T-helper 1 cell (primary cell): ENCODE data around the gene PRKN.

Experiments used
- DNase-seq, 5 donors: peaks; one replicate each; pipeline ENCODE4 v3.0.0-alpha.2; 2012 to 2020

PRKN gene

GRCh38 chr6:162019349-162019748 lies 708.2 kb downstream of the PRKN start:
- no peak for DNase-seq

- DNase-seq, result no peak
These were observed 710.0 kb downstream of the PRKN start for GRCh38 chr6:162017536-162017935.

GRCh38 chr6:162014069-162014811 lies 713.3 kb downstream of the PRKN start:
- DNase-seq, result no peak

DNA sequence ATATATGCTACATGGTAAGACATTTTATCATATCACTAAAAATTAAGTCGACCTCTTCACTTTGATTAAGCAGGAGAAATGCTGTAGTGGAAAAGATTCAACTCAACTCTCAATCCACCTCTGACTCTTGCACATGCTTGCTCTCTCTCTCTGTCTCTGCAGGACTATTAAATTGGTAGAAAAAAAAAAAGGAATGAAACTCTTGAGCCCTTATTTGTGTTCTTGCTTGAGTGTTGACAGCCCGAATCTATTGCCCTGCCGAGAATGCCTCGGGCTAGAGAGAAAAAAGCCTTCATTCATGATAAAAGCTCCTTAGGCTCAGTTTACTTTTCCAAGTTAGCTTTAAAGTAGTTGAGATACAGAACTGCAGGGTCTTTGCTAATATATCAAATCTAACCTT lies 722.2 kb downstream of the PRKN start:
- DNase-seq, result no peak

GRCh38 chr6:161996783-161997182 lies 730.8 kb downstream of the PRKN start:
- no peak for DNase-seq

DNA sequence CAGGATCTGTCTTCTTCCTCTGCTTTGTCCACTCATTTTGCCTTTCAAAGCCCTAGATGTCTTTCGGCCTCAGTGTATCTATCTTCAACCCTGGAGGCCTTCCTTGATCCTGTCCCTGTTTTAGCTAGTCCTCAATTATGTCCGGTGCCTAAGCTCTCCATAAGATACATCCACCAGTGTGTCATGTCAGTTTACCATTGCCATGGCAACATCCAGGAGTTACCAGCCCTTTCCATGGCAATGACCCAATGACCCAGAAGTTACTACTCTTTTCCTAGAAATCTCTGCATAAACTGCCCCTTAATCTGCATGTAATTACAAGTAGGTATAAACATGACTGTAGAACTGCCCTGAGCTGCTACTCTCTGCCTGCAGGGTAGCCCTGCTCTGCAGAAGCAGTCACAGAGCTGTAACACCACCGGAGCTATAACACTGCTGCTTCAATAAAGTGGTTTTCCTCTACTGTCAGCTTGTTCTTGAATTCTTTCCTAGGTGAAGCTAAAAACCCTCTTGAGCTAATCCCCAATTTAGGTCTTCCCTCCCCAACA lies 741.6 kb downstream of the PRKN start:
- no peak for DNase-seq

GRCh38 chr6:161984713-161985112 lies 742.9 kb downstream of the PRKN start:
- no peak for DNase-seq

DNA sequence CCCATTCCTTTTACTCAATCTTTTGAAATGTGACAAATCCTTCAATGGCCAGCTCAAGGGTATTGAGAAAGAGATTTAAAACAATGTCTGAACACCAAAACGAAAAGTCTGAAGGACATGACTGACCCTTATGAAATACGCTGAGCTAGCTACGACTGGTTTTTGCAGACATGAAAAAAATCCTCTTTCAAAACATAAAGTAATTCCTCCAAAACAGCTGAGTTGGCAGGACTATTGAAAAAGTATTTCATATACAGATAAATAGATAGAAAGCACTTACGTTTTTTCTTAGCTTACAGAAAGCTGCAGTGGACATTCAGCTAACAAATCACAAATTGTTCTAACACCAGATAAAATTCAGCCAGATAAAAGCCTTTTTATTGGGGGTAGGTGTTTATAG lies 751.0 kb downstream of the PRKN start:
- DNase-seq, result no peak

- DNase-seq, result no peak
These were observed 754.5 kb downstream of the PRKN start for GRCh38 chr6:161973064-161973463.

GRCh38 chr6:161971043-161971442 lies 756.5 kb downstream of the PRKN start:
- DNase-seq, result no peak

DNA sequence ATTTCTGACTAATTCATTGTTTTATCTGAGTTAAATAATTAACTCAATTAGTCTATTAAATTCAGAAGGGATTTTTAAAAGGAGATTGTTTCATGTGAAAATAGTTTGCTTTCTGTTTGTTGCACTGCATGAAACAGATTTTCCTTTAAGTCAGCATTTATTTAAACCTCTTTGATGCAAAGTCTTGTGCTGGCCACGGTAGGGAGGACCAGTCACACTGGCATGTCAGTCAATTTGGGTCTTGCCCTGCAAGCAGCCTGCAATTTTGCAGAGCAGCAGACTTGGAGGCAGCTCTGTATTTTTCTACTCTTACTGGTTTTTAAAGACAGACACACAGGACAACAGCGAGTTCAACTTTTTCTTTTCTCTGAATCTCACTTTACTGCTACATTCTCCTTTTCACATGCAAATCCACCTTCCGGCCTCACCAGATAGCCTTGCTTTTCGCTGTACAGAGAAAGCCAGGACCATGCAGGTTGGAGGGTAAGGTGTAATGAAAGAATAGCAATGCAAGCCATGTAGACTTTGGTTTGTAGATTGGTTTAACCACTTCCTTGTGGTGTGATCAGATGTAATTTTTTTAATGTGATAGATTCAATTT lies 763.8 kb downstream of the PRKN start:
- no peak for DNase-seq

GRCh38 chr6:161963181-161963580 lies 764.4 kb downstream of the PRKN start:
- no peak for DNase-seq

DNA sequence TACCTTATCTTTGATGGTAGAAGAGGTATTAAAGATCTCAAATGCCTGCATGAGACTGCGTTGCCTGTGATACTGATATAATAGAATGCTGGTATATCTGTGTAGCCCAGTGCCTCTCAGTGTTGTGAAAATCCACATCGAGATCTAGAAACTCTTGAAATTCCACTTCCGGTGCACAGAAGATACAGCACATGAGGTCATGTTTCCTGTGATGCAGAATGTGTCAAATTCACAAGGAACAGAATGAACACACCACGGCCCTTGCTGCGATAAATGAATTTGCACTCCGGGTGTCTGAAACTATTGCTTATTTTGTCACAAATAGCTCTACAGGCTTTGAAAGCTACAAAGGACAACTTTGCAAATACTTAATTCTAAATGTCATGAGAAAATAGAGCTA lies 765.8 kb downstream of the PRKN start:
- no peak for DNase-seq

GRCh38 chr6:161961046-161961445 lies 766.5 kb downstream of the PRKN start:
- DNase-seq, result no peak

DNA sequence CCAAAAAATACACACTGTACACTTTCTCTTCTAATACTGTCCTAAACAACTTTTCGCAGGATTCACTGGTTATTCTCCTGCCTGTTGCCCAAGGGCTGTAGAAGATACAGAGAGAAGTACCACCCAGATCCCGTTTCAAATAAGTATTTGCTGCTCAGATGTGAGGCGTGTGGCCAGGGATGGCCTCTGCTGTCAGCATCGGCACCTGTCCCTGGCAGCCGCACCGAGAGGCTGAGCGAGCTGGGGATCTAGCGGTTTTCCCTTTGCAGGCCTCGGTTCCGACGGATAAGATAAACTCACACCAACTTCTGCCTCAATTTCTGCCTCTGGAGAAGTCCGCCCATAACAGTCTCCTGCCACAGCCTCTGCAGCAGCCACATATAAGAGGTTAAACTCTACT lies 768.5 kb downstream of the PRKN start:
- DNase-seq, result no peak

- DNase-seq, result no peak
These were observed 771.5 kb downstream of the PRKN start for GRCh38 chr6:161956082-161956481.

DNA sequence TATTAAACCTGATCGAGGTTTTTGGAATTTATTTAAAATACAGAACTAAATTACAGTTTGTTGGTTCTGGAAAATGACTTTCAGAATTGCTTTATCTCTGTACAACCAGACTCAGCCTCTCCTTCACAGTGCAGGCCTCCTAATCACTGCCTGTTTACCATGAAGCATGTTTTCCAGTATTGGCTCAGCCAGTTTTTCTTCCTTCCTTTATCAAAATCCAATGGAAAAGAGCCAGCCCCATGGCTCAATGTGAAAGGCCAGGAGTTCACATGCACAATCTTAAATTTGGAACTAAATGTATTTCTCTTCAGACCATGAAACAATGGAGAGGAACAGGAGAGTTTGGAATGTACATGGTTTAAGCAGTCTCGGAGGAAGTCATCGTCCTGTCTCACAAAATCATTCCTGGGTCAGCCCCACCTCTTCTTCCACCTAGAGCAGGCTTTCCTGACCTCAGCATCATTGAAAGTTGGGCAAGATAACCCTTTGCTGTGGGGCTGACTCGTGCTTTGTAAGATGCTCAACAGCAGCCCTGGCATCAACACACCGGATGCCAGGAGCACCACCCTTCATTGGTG lies 772.8 kb downstream of the PRKN start:
- DNase-seq, result no peak

DNA sequence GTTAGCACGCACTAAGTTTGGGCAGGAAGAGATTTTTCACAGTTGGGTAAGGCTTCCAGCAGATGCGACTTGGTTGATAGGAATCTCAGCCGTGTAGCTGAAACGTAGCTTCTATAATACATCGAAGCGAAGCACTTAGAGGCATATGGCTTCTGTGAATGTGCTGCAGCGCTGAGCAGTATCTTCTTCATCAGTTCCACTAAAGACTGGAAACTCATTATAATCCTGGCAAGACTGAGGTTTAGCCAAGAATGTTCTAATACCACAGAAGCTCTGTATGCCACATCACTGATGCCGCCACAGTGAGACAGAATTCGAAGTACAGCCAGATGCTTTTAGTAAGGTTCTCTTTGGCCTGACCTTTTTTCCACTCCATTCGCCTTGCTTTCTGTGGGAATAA lies 773.5 kb downstream of the PRKN start:
- DNase-seq, result no peak

DNA sequence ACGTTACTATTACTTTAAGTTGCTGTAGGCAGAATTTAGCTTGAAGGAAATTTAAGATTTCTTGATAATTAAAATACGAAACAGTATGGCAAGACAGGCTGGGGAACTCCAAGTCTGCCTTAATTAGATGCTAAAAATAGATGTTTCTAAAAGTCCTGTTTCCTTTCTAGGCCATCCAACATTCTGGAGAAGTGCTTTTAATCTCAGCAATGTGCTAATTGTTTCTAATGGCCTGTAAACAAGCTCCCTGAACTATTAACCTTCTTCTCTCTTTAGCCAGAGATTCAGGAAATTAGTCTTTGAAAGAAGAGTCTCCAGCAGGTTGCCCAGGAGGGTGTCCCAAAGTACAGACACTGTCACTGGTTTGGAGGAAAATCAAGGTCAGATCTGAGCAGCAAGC lies 776.4 kb downstream of the PRKN start:
- no peak for DNase-seq

GRCh38 chr6:161949531-161949930 lies 778.0 kb downstream of the PRKN start:
- DNase-seq, result no peak

- DNase-seq, result no peak
These were observed 779.1 kb downstream of the PRKN start for GRCh38 chr6:161948462-161948861.

GRCh38 chr6:161947371-161947770 lies 780.2 kb downstream of the PRKN start:
- no peak for DNase-seq

- no peak for DNase-seq
These were observed 781.1 kb downstream of the PRKN start for GRCh38 chr6:161946461-161946860.

DNA sequence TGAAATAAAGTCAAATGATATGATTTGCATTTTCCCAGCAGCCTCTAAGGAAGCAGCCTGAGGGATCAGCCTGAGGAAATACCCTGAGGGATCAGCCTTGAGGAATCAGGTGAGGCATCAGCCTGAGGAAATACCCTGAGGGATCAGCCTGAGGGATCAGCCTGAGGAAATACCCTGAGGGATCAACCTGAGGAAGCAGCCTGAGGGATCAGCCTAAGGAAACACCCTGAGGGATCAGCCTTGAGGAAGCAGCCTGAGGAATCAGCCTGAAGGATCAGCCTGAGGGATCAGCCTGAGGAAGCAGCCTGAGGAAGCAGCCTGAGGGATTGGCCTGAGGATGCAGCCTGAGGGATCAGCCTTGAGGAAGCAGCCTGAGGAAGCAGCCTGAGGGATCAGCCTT lies 784.0 kb downstream of the PRKN start:
- DNase-seq, result no peak
